Right atrium auricular region (tissue), 2 donors: ENCODE measurements around the gene ARHGEF4. TPM values are rescaled to one million over a fixed set of nuclear protein-coding genes. Genes with fewer than 3 reads are reported as not detected.
"Not testable (repeated sequence)": the region's sequence is repeated elsewhere in the genome, so short reads cannot be mapped to it uniquely, and the experiment has no call there.

Experiments
- DNase-seq: peaks from one replicate; pipeline ENCODE4 v3.0.0-alpha.2; 2019; ENCODE audit warnings: low spot score
- H3K27ac ChIP-seq, 2 donors: fragments of 200-600 bp; sonication (generic); 1 replicate in 1 of 2; 2 replicates in 1 of 2; pipeline ENCODE4 v1.5.1; 2016 to 2019
- H3K27me3 ChIP-seq, 2 donors: fragments of 200-600 bp; sonication (generic); one replicate each; pipeline versions ENCODE4 v1.5.1 to v1.6.0; 2017 to 2019
- H3K36me3 ChIP-seq: fragments of 200-600 bp; sonication (generic); one replicate; pipeline ENCODE4 v1.5.1; 2016
- H3K4me1 ChIP-seq, 2 donors: fragments of 200-600 bp; sonication (generic); one replicate each; pipeline versions ENCODE4 v1.5.1 to v1.6.0; 2017 to 2019
- H3K4me3 ChIP-seq, 2 donors: fragments of 200-600 bp; sonication (generic); 1 replicate in 1 of 2; 2 replicates in 1 of 2; pipeline ENCODE4 v1.5.1; 2017 to 2019; ENCODE audit warnings: mild to moderate bottlenecking in 1 of 2, moderate library complexity in 1 of 2
- H3K9me3 ChIP-seq, 2 donors: fragments of 200-600 bp; sonication (generic); one replicate each; pipeline ENCODE4 v1.5.1; 2019
- CTCF ChIP-seq, 2 donors: fragments of 200-600 bp; sonication (generic); IDR thresholded peaks; one replicate each; pipeline ENCODE4 v1.5.1; 2019; ENCODE audit warnings: antibody characterized with exemption in 2 of 2
- total RNA-seq, 2 donors: library from RNA; depleted of rRNA; stranded (reverse); fragments of >200 nt; gene quantifications; one replicate each; pipeline ENCODE4 v1.1.0, GENCODE V29; 2016

Gene ARHGEF4
- total RNA-seq, 2 donors from 2014 or later = 3.5 to 8.1 TPM

- DNase-seq = no peak
- Histone ChIP-seq H3K27me3 (no peaks in the 10 kb centered on the region), H3K4me3 (no peak overlapping the region), H3K27ac (no peak overlapping the region), H3K4me1 (peaks cover 0 to 40% of the 10 kb centered on the region in 2 donors), H3K36me3 (peaks cover 48% of the 10 kb centered on the region), H3K9me3 (no peaks in the 10 kb centered on the region)
- TF ChIP-seq CTCF (IDR thresholded peaks at IDR 0.05) = no peak
These were observed 222.2 kb downstream of the ARHGEF4 start for GRCh38 chr2:131058920-131059319.

- H3K27me3 ChIP-seq = no peaks in the 10 kb centered on the region
- no peak for DNase-seq
- H3K27ac ChIP-seq = no peak overlapping the region
- H3K9me3 ChIP-seq = no peaks in the 10 kb centered on the region
- no peak for TF ChIP-seq CTCF (IDR thresholded peaks at IDR 0.05)
- H3K4me1 ChIP-seq = peaks cover 0 to 27% of the 10 kb centered on the region in 2 donors
- H3K36me3 ChIP-seq = peaks cover 37% of the 10 kb centered on the region
- H3K4me3 ChIP-seq = no peak overlapping the region
These were observed 227.0 kb downstream of the ARHGEF4 start for GRCh38 chr2:131063501-131064283.

GRCh38 chr2:131064589-131065512 lies 228.1 kb downstream of the ARHGEF4 start:
- DNase-seq = no peak
- Histone ChIP-seq H3K4me3 (no peak overlapping the region), H3K4me1 (peaks cover 0 to 22% of the 10 kb centered on the region in 2 donors), H3K36me3 (peaks cover 40% of the 10 kb centered on the region), H3K27me3 (no peaks in the 10 kb centered on the region), H3K27ac (no peak overlapping the region), H3K9me3 (no peaks in the 10 kb centered on the region)
- TF ChIP-seq CTCF (IDR thresholded peaks at IDR 0.05) = no peak

GRCh38 chr2:131067465-131068125 lies 230.9 kb downstream of the ARHGEF4 start:
- no peak for DNase-seq
- H3K4me1 ChIP-seq = peaks cover 0 to 14% of the 10 kb centered on the region in 2 donors
- H3K27ac ChIP-seq = no peak overlapping the region
- no peak overlapping the region for H3K4me3 ChIP-seq
- H3K27me3 ChIP-seq = no peaks in the 10 kb centered on the region
- peaks cover 58% of the 10 kb centered on the region for H3K36me3 ChIP-seq
- no peaks in the 10 kb centered on the region for H3K9me3 ChIP-seq
- no peak for TF ChIP-seq CTCF (IDR thresholded peaks at IDR 0.05)

- H3K27ac ChIP-seq, H3K27me3 ChIP-seq, H3K9me3 ChIP-seq, H3K4me3 ChIP-seq, DNase-seq: not testable (repeated sequence)
- Histone ChIP-seq H3K36me3 (peaks cover 52% of the 10 kb centered on the region), H3K4me1 (peaks cover 0 to 14% of the 10 kb centered on the region in 2 donors)
These were observed 231.5 kb downstream of the ARHGEF4 start for GRCh38 chr2:131068172-131068571.

GRCh38 chr2:131075578-131075977 lies 238.9 kb downstream of the ARHGEF4 start:
- Histone ChIP-seq H3K36me3 (peaks cover 72% of the 10 kb centered on the region), H3K4me1 (peaks cover 0 to 18% of the 10 kb centered on the region in 2 donors)
- not testable (repeated sequence) for H3K27me3 ChIP-seq, H3K4me3 ChIP-seq, H3K27ac ChIP-seq, H3K9me3 ChIP-seq, DNase-seq
